Measurements from ENCODE around the gene AREL1.

AREL1 gene

GRCh38 chr14:74645756-74646470 is 67.0 kb downstream of the AREL1 start:
- Histone ChIP-seq H3K4me3 (replicated peaks; ENCODE audit: insufficient read depth, low read length) (no peak overlapping the region), H3K27ac (replicated peaks) (no peak overlapping the region), H3K27me3 (ENCODE audit: insufficient read depth, poor library complexity, severe bottlenecking) (no peaks in the 10 kb centered on the region)
- DNase-seq (ENCODE audit: low read depth in 1 of 2, low spot score in 1 of 2) = no peak
- TF ChIP-seq SPI1 (IDR thresholded peaks at IDR 0.05; ENCODE audit: borderline replicate concordance, low read depth) (no peak), REST (IDR thresholded peaks at IDR 0.05; ENCODE audit: insufficient replicate concordance, low read depth) (no peak), POLR2AphosphoS5 (IDR thresholded peaks at IDR 0.05; ENCODE audit: low read depth) (no peak), GABPA (IDR thresholded peaks at IDR 0.05; ENCODE audit: low read depth) (no peak), CTCF (IDR thresholded peaks at IDR 0.05; ENCODE audit: insufficient read depth, low read length) (no peak)

GRCh38 chr14:74645244-74645643 is 67.6 kb downstream of the AREL1 start:
- TF ChIP-seq REST (IDR thresholded peaks at IDR 0.05; ENCODE audit: insufficient replicate concordance, low read depth) = no peak
- no peak for TF ChIP-seq SPI1 (IDR thresholded peaks at IDR 0.05; ENCODE audit: borderline replicate concordance, low read depth)
- TF ChIP-seq CTCF (IDR thresholded peaks at IDR 0.05; ENCODE audit: insufficient read depth, low read length) = no peak
- TF ChIP-seq POLR2AphosphoS5 (IDR thresholded peaks at IDR 0.05; ENCODE audit: low read depth) = no peak
- TF ChIP-seq GABPA (IDR thresholded peaks at IDR 0.05; ENCODE audit: low read depth) = no peak
- Histone ChIP-seq H3K27me3 (ENCODE audit: insufficient read depth, poor library complexity, severe bottlenecking) (no peaks in the 10 kb centered on the region), H3K4me3 (replicated peaks; ENCODE audit: insufficient read depth, low read length) (no peak overlapping the region), H3K27ac (replicated peaks) (no peak overlapping the region)
- DNase-seq (ENCODE audit: low read depth in 1 of 2, low spot score in 1 of 2) = no peak

- TF ChIP-seq GABPA (IDR thresholded peaks at IDR 0.05; ENCODE audit: low read depth) (no peak), REST (IDR thresholded peaks at IDR 0.05; ENCODE audit: insufficient replicate concordance, low read depth) (no peak), SPI1 (IDR thresholded peaks at IDR 0.05; ENCODE audit: borderline replicate concordance, low read depth) (no peak), CTCF (IDR thresholded peaks at IDR 0.05; ENCODE audit: insufficient read depth, low read length) (no peak), POLR2AphosphoS5 (IDR thresholded peaks at IDR 0.05; ENCODE audit: low read depth) (no peak)
- H3K27me3 ChIP-seq (ENCODE audit: insufficient read depth, poor library complexity, severe bottlenecking) = no peaks in the 10 kb centered on the region
- H3K27ac ChIP-seq (replicated peaks) = no peak overlapping the region
- no peak for DNase-seq (ENCODE audit: low read depth in 1 of 2, low spot score in 1 of 2)
- H3K4me3 ChIP-seq (replicated peaks; ENCODE audit: insufficient read depth, low read length) = no peak overlapping the region
Observed at GRCh38 chr14:74641601-74642391, 71.1 kb downstream of the AREL1 start.
